CD4-positive, CD25-positive, alpha-beta regulatory T cell (primary cell): Measurements from ENCODE around the gene GLYATL2. TPM values are rescaled to one million over a fixed set of nuclear protein-coding genes. Genes with fewer than 3 reads are reported as not detected.

Experiments
- ATAC-seq, 2 donors: fragments of 150-1000 bp; cut with Tn5 transposase; one replicate each; pipeline ENCODE4 v1.10.0; 2021; ENCODE audit warnings: low read depth in 2 of 2, moderate number of reproducible peaks in 2 of 2, moderate library complexity in 1 of 2
- DNase-seq, 3 donors: peaks; one replicate each; pipeline versions ENCODE4 v3.0.0 to v3.0.0-alpha.2; 2012 to 2022; ENCODE audit warnings: mixed read lengths in 1 of 3
- H3K27ac ChIP-seq: one replicate; pipeline ENCODE4 v1.7.0; 2013; ENCODE audit warnings: mild to moderate bottlenecking, low read length; ENCODE audit not compliant: insufficient read depth, poor library complexity, severe bottlenecking
- H3K27me3 ChIP-seq: one replicate; pipeline ENCODE4 v1.7.0; 2013; ENCODE audit warnings: low read length; ENCODE audit not compliant: control insufficient read depth, insufficient read depth
- H3K36me3 ChIP-seq: one replicate; pipeline ENCODE4 v1.7.0; 2013; ENCODE audit warnings: mild to moderate bottlenecking, low read length, moderate library complexity; ENCODE audit not compliant: control insufficient read depth, insufficient read depth
- H3K4me1 ChIP-seq: 2 replicates; pipeline ENCODE4 v1.7.0; 2013; ENCODE audit warnings: mild to moderate bottlenecking, low read length; ENCODE audit not compliant: insufficient read depth, control insufficient read depth, poor library complexity, severe bottlenecking
- H3K4me3 ChIP-seq: one replicate; pipeline ENCODE4 v1.7.0; 2013; ENCODE audit warnings: low read depth, mild to moderate bottlenecking, low read length, moderate library complexity
- H3K9me3 ChIP-seq, 2 experiments: 1 replicate in 1 of 2; 2 replicates in 1 of 2; pipeline ENCODE4 v1.7.0; 2013; ENCODE audit warnings: low read length in 2 of 2, mild to moderate bottlenecking in 1 of 2, moderate library complexity in 1 of 2; ENCODE audit not compliant: control insufficient read depth in 2 of 2
- H3K27ac Mint-ChIP-seq, 3 donors: one replicate each; pipeline ENCODE4 v1.8.0; 2020 to 2022; ENCODE audit warnings: mild to moderate bottlenecking in 3 of 3, mixed read lengths in 3 of 3, moderate library complexity in 2 of 3
- H3K27me3 Mint-ChIP-seq: one replicate; pipeline ENCODE4 v1.8.0; 2022; ENCODE audit warnings: mild to moderate bottlenecking, mixed read lengths
- H3K36me3 Mint-ChIP-seq: one replicate; pipeline ENCODE4 v1.8.0; 2020; ENCODE audit warnings: mixed read lengths
- H3K4me1 Mint-ChIP-seq, 4 donors: one replicate each; pipeline ENCODE4 v1.8.0; 2020 to 2022; ENCODE audit warnings: mixed read lengths in 4 of 4, mild to moderate bottlenecking in 1 of 4
- H3K4me3 Mint-ChIP-seq, 4 donors: one replicate each; pipeline ENCODE4 v1.8.0; 2020 to 2022; ENCODE audit warnings: mild to moderate bottlenecking in 4 of 4, mixed read lengths in 4 of 4, moderate library complexity in 3 of 4
- H3K9me3 Mint-ChIP-seq, 7 donors: one replicate each; pipeline ENCODE4 v1.8.0; 2020 to 2022; ENCODE audit warnings: mixed read lengths in 7 of 7, mild to moderate bottlenecking in 3 of 7, moderate library complexity in 2 of 7
- polyA plus RNA-seq, 4 donors: library from polyadenylated mRNA; unstranded; fragments of 300-500 nt; fragmentation: Illumina TruSeq; gene quantifications; one replicate each; pipeline ENCODE4 v1.2.3, GENCODE V29; 2021
- total RNA-seq: library from RNA; stranded (reverse); gene quantifications from one replicate; pipeline ENCODE4 v1.2.3, GENCODE V29; 2022

The GLYATL2 gene
- total and polyA plus RNA-seq, 5 donors from 2014 or later, result not detected

GRCh38 chr11:58796333-58796732 is 48.2 kb downstream of the GLYATL2 start:
- Mint-ChIP-seq H3K4me1 (no peaks in the 10 kb centered on the region), H3K9me3 (peaks cover 0 to 4% (median 1%) of the 10 kb centered on the region in 7 donors), H3K27ac (no peak overlapping the region), H3K36me3 (no peaks in the 10 kb centered on the region), H3K27me3 (peaks cover 15% of the 10 kb centered on the region), H3K4me3 (peak overlapping the region in 1 of 4 donors; percentile 48)
- no peak overlapping the region for H3K27ac ChIP-seq
- peaks cover 1% of the 10 kb centered on the region for H3K27me3 ChIP-seq
- peaks cover 0 to 5% of the 10 kb centered on the region in 2 experiments for H3K9me3 ChIP-seq
- H3K36me3 ChIP-seq, result no peaks in the 10 kb centered on the region
- H3K4me3 ChIP-seq, result no peak overlapping the region
- ATAC-seq, result no peak
- DNase-seq, result no peak
- H3K4me1 ChIP-seq, result no peaks in the 10 kb centered on the region

- H3K9me3 Mint-ChIP-seq, result peaks cover 0 to 4% (median 0%) of the 10 kb centered on the region in 7 donors
Observed at GRCh38 chr11:58788355-58789023, 56.0 kb downstream of the GLYATL2 start.

GRCh38 chr11:58787903-58788302 is 56.6 kb downstream of the GLYATL2 start:
- Histone ChIP-seq H3K36me3 (no peaks in the 10 kb centered on the region), H3K4me1 (no peaks in the 10 kb centered on the region), H3K9me3 (peaks cover 0 to under 1% of the 10 kb centered on the region in 2 experiments), H3K27me3 (peaks cover 1% of the 10 kb centered on the region), H3K27ac (no peak overlapping the region), H3K4me3 (no peak overlapping the region)
- DNase-seq (no peak), ATAC-seq (no peak)
- H3K4me3 Mint-ChIP-seq, result no peak overlapping the region
- peaks cover 0 to 2% (median 0%) of the 10 kb centered on the region in 4 donors for H3K4me1 Mint-ChIP-seq
- H3K27me3 Mint-ChIP-seq, result no peaks in the 10 kb centered on the region
- no peaks in the 10 kb centered on the region for H3K36me3 Mint-ChIP-seq
- peaks cover 0 to 2% (median 0%) of the 10 kb centered on the region in 7 donors for H3K9me3 Mint-ChIP-seq
- no peak overlapping the region for H3K27ac Mint-ChIP-seq

More at GRCh38 chr11:58788355-58789023, 56.0 kb downstream of the GLYATL2 start:
- DNase-seq (peak; percentile 15 to 63 (median 55)), ATAC-seq (peak; percentile 66 to 78)
- H3K4me3 Mint-ChIP-seq, result no peak overlapping the region
- no peaks in the 10 kb centered on the region for H3K27me3 Mint-ChIP-seq
- Histone ChIP-seq H3K27ac (no peak overlapping the region), H3K27me3 (peaks cover 1% of the 10 kb centered on the region), H3K4me1 (no peaks in the 10 kb centered on the region), H3K4me3 (no peak overlapping the region), H3K36me3 (no peaks in the 10 kb centered on the region), H3K9me3 (peaks cover 0 to 5% of the 10 kb centered on the region in 2 experiments)
- H3K27ac Mint-ChIP-seq, result no peak overlapping the region
- H3K4me1 Mint-ChIP-seq, result peaks cover 0 to 2% (median 0%) of the 10 kb centered on the region in 4 donors
- H3K36me3 Mint-ChIP-seq, result no peaks in the 10 kb centered on the region

GRCh38 chr11:58786693-58787092 is 57.8 kb downstream of the GLYATL2 start:
- Histone ChIP-seq H3K4me3 (no peak overlapping the region), H3K36me3 (no peaks in the 10 kb centered on the region), H3K27ac (no peak overlapping the region), H3K27me3 (peaks cover 1% of the 10 kb centered on the region), H3K9me3 (no peaks in the 10 kb centered on the region), H3K4me1 (no peaks in the 10 kb centered on the region)
- Mint-ChIP-seq H3K27me3 (no peaks in the 10 kb centered on the region), H3K36me3 (no peaks in the 10 kb centered on the region), H3K27ac (no peak overlapping the region), H3K4me3 (no peak overlapping the region), H3K9me3 (peaks cover 0 to 2% (median 0%) of the 10 kb centered on the region in 7 donors), H3K4me1 (peaks cover 0 to 2% (median 0%) of the 10 kb centered on the region in 4 donors)
- ATAC-seq (no peak), DNase-seq (no peak)

DNA sequence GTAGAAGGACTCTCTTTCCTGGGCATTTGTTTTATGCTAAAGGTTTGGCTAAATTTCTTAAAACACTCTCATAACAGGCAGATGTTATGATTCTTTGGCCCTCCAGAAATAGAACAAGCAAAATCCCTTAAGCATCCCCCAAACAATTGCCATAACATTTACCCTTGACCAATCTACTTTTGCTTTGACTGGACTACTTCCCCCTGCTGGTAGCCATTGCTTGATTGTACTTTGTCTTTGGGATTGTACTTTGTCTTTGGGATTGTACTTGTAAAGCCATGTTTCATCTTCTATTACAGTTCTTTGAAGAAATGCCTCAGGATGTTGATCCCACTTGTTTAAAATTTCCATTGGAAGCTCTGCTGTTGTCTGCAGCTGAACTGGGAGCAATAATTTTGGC is 59.5 kb downstream of the GLYATL2 start:
- no peaks in the 10 kb centered on the region for H3K36me3 ChIP-seq
- H3K9me3 ChIP-seq, result no peaks in the 10 kb centered on the region
- no peak overlapping the region for H3K4me3 ChIP-seq
- no peaks in the 10 kb centered on the region for H3K36me3 Mint-ChIP-seq
- DNase-seq (no peak), ATAC-seq (no peak)
- H3K27ac ChIP-seq, result no peak overlapping the region
- no peaks in the 10 kb centered on the region for H3K27me3 Mint-ChIP-seq
- H3K27me3 ChIP-seq, result peaks cover 1% of the 10 kb centered on the region
- no peak overlapping the region for H3K4me3 Mint-ChIP-seq
- peaks cover 0 to 2% (median 0%) of the 10 kb centered on the region in 4 donors for H3K4me1 Mint-ChIP-seq
- H3K27ac Mint-ChIP-seq, result no peak overlapping the region
- peaks cover 0 to 5% (median 0%) of the 10 kb centered on the region in 7 donors for H3K9me3 Mint-ChIP-seq
- no peaks in the 10 kb centered on the region for H3K4me1 ChIP-seq

Other genes with a start within 250 kb of the GLYATL2 start
- 4.9 TPM for gene CNTF, start 222.0 kb downstream of the GLYATL2 start, total RNA-seq
- gene CNTF, start 222.0 kb downstream of the GLYATL2 start, polyA plus RNA-seq, result not detected
- not detected for gene GLYAT, start 112.8 kb downstream of the GLYATL2 start, total RNA-seq
- not detected for gene GLYAT, start 112.8 kb downstream of the GLYATL2 start, polyA plus RNA-seq
- not detected for gene GLYATL1, start 94.8 kb upstream of the GLYATL2 start, total RNA-seq
- gene GLYATL1, start 94.8 kb upstream of the GLYATL2 start, polyA plus RNA-seq, result not detected
- gene GLYATL1B, start 241.6 kb upstream of the GLYATL2 start, total RNA-seq, result not detected
- not detected for gene GLYATL1B, start 241.6 kb upstream of the GLYATL2 start, polyA plus RNA-seq